ENCODE results near the gene N4BP2.

The N4BP2 gene

DNA sequence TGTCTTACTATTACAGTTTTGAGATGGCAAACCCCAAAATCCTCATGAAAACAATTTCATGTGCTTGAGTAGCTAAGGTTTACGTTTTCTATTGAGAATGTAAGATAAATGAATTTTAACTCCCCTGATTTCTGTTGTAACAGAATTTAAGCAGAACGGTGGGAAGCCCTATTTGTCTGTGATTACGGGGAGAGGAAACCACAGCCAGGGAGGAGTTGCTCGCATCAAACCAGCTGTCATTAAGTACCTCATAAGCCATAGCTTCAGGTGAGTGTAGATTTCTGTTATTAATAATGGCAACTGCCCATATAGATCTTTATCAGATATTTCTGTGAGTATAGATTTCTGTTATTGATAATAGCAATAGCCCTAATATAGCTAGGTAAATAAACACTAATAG is 96.0 kb downstream of the N4BP2 start:
- H3K36me3 Mint-ChIP-seq (ENCODE audit: low read depth), result peaks cover 25% of the 10 kb centered on the region
- ATAC-seq (no peak), DNase-seq (no peak)
- H3K4me1 Mint-ChIP-seq, result peaks cover 34% of the 10 kb centered on the region
- H3K27ac Mint-ChIP-seq, result no peak overlapping the region
- peaks cover 11% of the 10 kb centered on the region for H3K9me3 Mint-ChIP-seq
- no peaks in the 10 kb centered on the region for H3K27me3 Mint-ChIP-seq
- H3K4me3 Mint-ChIP-seq, result no peak overlapping the region

DNA sequence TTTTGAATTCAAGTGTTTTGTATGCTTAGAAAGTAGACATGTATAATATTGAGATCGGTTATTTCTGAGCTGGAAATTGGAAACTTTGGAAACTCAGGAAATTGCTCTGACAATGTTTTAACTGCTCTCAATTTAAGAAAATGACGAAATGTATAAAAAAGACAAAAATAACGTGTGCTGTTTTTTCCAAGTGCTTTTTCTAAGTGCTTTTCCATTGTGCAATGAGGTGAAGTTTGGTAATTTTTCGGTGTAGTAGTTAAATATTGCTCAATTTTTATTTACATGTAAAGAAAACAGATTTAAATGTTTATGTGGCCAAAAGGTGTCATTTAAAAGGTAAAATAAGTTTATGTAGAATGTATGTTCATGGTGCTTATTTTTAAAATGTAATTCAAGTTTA is 100.8 kb downstream of the N4BP2 start:
- Mint-ChIP-seq H3K4me3 (no peak overlapping the region), H3K9me3 (peaks cover 1% of the 10 kb centered on the region), H3K4me1 (peaks cover 20% of the 10 kb centered on the region), H3K27ac (no peak overlapping the region), H3K27me3 (no peaks in the 10 kb centered on the region), H3K36me3 (ENCODE audit: low read depth) (peaks cover 8% of the 10 kb centered on the region)
- ATAC-seq (no peak), DNase-seq (no peak)

DNA sequence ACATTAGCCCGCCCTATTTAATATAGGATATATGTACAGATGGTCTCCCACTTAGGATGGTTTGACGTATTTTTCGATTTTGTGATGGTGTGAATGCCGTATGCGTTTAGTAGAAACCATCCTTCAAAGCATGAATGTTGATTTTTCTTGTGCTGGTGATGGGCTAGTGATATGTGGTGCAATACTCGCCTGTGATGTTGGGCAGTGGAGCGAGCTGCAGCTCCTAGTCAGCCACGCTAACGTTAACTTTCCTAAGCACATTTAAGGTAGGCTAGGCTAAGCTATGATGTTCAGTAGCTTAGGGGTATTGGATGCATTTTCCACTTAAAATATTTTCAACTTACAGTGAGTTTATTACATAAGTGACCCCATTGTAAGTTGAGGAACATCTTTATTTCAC is 103.6 kb downstream of the N4BP2 start:
- Mint-ChIP-seq H3K4me1 (peaks cover 5% of the 10 kb centered on the region), H3K4me3 (no peak overlapping the region), H3K9me3 (peaks cover 4% of the 10 kb centered on the region), H3K27ac (no peak overlapping the region), H3K36me3 (ENCODE audit: low read depth) (peaks cover 5% of the 10 kb centered on the region), H3K27me3 (no peaks in the 10 kb centered on the region)
- DNase-seq (no peak), ATAC-seq (no peak)

- no peaks in the 10 kb centered on the region for H3K27me3 Mint-ChIP-seq
- no peak overlapping the region for H3K27ac Mint-ChIP-seq
- ATAC-seq, result no peak
- no peak for DNase-seq
- no peak overlapping the region for H3K4me3 Mint-ChIP-seq
- peaks cover 9% of the 10 kb centered on the region for H3K4me1 Mint-ChIP-seq
- peaks cover 15% of the 10 kb centered on the region for H3K9me3 Mint-ChIP-seq
- peaks cover 11% of the 10 kb centered on the region for H3K36me3 Mint-ChIP-seq (ENCODE audit: low read depth)
These were observed 107.8 kb downstream of the N4BP2 start for GRCh38 chr4:40164459-40164858.

- Mint-ChIP-seq H3K9me3 (peaks cover 15% of the 10 kb centered on the region), H3K4me3 (no peak overlapping the region), H3K27me3 (no peaks in the 10 kb centered on the region), H3K27ac (no peak overlapping the region), H3K36me3 (ENCODE audit: low read depth) (peaks cover 11% of the 10 kb centered on the region), H3K4me1 (peaks cover 5% of the 10 kb centered on the region)
- ATAC-seq (no peak), DNase-seq (no peak)
These were observed 109.3 kb downstream of the N4BP2 start for GRCh38 chr4:40165916-40166315.

GRCh38 chr4:40168070-40168469 is 111.4 kb downstream of the N4BP2 start:
- peaks cover 15% of the 10 kb centered on the region for H3K9me3 Mint-ChIP-seq
- ATAC-seq, result no peak
- H3K27me3 Mint-ChIP-seq, result no peaks in the 10 kb centered on the region
- no peak for DNase-seq
- no peak overlapping the region for H3K4me3 Mint-ChIP-seq
- H3K36me3 Mint-ChIP-seq (ENCODE audit: low read depth), result peaks cover 9% of the 10 kb centered on the region
- no peak overlapping the region for H3K27ac Mint-ChIP-seq
- peaks cover 11% of the 10 kb centered on the region for H3K4me1 Mint-ChIP-seq

DNA sequence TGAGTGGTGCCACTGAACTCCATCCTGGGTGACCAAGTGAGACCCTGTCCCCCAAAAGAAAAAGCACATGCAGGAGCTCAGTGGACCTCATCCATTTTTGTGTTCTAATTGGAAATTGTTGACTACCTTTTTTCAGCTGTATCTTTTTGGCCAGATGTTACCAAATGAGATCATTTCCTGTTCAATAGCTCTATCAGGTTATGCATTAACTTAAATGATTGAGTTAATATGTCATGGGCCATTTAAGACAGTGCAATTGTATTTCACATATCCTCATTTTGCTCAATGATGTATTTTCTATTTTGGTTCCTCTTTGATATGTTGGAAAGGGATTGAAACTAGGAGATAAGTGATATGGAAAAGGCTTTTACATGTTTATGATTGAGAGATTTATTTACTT is 113.9 kb downstream of the N4BP2 start:
- Mint-ChIP-seq H3K4me3 (no peak overlapping the region), H3K9me3 (peaks cover 15% of the 10 kb centered on the region), H3K36me3 (ENCODE audit: low read depth) (peaks cover 9% of the 10 kb centered on the region), H3K27me3 (no peaks in the 10 kb centered on the region), H3K4me1 (peaks cover 22% of the 10 kb centered on the region), H3K27ac (no peak overlapping the region)
- no peak for ATAC-seq
- no peak for DNase-seq

- ATAC-seq (peak; percentile 71), DNase-seq (no peak)
- Mint-ChIP-seq H3K4me3 (peak overlapping the region; percentile 61), H3K27me3 (no peaks in the 10 kb centered on the region), H3K27ac (peak overlapping the region; percentile 83), H3K4me1 (peaks cover 18% of the 10 kb centered on the region), H3K36me3 (ENCODE audit: low read depth) (no peaks in the 10 kb centered on the region), H3K9me3 (peaks cover 4% of the 10 kb centered on the region)
These were observed 116.8 kb downstream of the N4BP2 start for GRCh38 chr4:40173470-40173875.

GRCh38 chr4:40176602-40177001 is 120.0 kb downstream of the N4BP2 start:
- Mint-ChIP-seq H3K4me1 (peaks cover 37% of the 10 kb centered on the region), H3K9me3 (no peaks in the 10 kb centered on the region), H3K27me3 (no peaks in the 10 kb centered on the region), H3K36me3 (ENCODE audit: low read depth) (no peaks in the 10 kb centered on the region), H3K4me3 (no peak overlapping the region), H3K27ac (no peak overlapping the region)
- DNase-seq (no peak), ATAC-seq (no peak)

DNA sequence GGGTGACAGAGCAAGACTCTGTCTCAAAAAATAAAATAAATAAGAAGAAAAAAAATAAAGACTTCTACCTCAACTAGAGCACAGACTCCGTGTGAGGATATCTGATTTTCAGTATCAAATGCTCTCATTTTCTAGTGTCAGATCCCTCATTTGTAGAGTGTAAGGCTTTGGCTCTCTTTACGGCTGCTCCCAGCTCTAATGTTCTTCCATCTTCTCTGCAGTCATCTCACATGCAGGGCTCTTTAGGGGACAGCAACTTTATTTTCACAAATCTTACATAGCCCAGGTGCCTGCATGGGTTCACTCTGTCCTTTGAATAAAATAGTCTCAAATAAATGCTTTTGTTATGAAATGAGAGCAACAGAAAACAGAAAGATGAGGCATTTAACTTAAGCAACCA is 120.9 kb downstream of the N4BP2 start:
- H3K4me3 Mint-ChIP-seq, result no peak overlapping the region
- no peaks in the 10 kb centered on the region for H3K9me3 Mint-ChIP-seq
- no peak overlapping the region for H3K27ac Mint-ChIP-seq
- DNase-seq (no peak), ATAC-seq (no peak)
- H3K4me1 Mint-ChIP-seq, result peaks cover 39% of the 10 kb centered on the region
- H3K27me3 Mint-ChIP-seq, result no peaks in the 10 kb centered on the region
- no peaks in the 10 kb centered on the region for H3K36me3 Mint-ChIP-seq (ENCODE audit: low read depth)

DNA sequence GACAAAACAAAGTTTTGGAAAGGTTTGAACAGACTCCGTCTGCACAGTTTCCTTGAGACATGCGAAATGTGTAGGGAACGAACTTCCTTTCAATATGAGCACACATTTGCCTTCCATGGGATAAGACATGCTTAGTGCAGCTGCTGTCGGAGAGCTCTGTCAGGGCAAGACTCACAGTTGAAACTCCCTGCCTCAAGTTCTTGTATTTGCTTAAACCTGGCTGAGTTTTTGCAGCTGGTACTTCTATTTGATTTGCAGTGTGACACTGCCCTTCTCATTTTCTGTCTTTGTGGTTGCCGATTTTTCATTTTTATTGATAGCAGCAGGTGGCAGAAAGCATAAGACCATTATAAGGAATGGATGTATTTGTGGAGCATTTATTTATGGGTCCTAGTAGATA is 122.0 kb downstream of the N4BP2 start:
- H3K27ac Mint-ChIP-seq, result no peak overlapping the region

DNA sequence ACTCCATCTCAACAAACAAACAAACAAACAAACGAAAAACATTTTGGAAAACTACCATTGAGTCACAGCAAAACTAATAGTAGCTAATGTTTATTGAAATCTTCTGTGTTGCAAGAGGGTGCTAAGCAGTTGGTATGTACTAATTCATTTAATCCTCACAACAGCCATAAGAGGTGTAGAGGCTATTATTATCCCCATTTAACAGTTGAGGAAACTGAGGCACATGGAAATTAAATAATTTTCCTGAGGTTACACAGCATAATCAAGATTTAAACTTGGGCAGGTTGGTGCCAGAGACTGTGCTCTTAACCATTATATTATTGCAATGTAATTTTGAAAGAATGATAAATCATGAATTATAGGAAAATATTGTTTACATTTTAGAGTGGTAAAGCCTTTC is 122.7 kb downstream of the N4BP2 start:
- Mint-ChIP-seq H3K36me3 (ENCODE audit: low read depth) (no peaks in the 10 kb centered on the region), H3K9me3 (no peaks in the 10 kb centered on the region), H3K27me3 (no peaks in the 10 kb centered on the region), H3K4me1 (peaks cover 38% of the 10 kb centered on the region), H3K27ac (no peak overlapping the region), H3K4me3 (no peak overlapping the region)
- ATAC-seq (no peak), DNase-seq (no peak)

More for the DNA sequence above, 122.0 kb downstream of the N4BP2 start:
- H3K9me3 Mint-ChIP-seq, result no peaks in the 10 kb centered on the region
- H3K36me3 Mint-ChIP-seq (ENCODE audit: low read depth), result no peaks in the 10 kb centered on the region
- no peak overlapping the region for H3K4me3 Mint-ChIP-seq
- H3K4me1 Mint-ChIP-seq, result peaks cover 36% of the 10 kb centered on the region
- no peak for DNase-seq
- H3K27me3 Mint-ChIP-seq, result no peaks in the 10 kb centered on the region
- no peak for ATAC-seq

DNA sequence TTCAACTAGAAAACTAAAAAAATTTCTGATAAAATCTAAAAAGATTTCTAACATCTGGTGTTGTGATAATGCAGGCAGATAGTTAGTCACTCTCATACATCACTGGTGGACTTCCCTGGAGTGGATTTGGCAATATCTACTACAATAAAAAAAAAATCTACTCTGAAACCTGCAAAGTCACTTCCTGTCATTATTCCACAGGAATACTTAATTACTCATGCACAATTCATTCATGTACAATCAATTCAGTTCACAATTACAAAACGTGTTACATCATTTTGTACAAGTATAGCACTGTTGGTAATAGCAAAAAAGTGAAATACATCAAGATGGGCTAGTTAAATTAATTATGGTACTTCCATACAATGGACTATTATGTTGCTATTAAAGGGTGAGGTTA is 123.7 kb downstream of the N4BP2 start:
- Mint-ChIP-seq H3K9me3 (no peaks in the 10 kb centered on the region), H3K4me3 (no peak overlapping the region), H3K27me3 (no peaks in the 10 kb centered on the region), H3K36me3 (ENCODE audit: low read depth) (no peaks in the 10 kb centered on the region), H3K27ac (peak overlapping the region; percentile 6), H3K4me1 (peaks cover 43% of the 10 kb centered on the region)
- DNase-seq (no peak), ATAC-seq (no peak)

GRCh38 chr4:40182001-40182400 is 125.4 kb downstream of the N4BP2 start:
- H3K9me3 Mint-ChIP-seq, result no peaks in the 10 kb centered on the region
- no peaks in the 10 kb centered on the region for H3K27me3 Mint-ChIP-seq
- H3K36me3 Mint-ChIP-seq (ENCODE audit: low read depth), result no peaks in the 10 kb centered on the region
- ATAC-seq (no peak), DNase-seq (no peak)
- no peak overlapping the region for H3K27ac Mint-ChIP-seq
- H3K4me1 Mint-ChIP-seq, result peaks cover 58% of the 10 kb centered on the region
- H3K4me3 Mint-ChIP-seq, result no peak overlapping the region

DNA sequence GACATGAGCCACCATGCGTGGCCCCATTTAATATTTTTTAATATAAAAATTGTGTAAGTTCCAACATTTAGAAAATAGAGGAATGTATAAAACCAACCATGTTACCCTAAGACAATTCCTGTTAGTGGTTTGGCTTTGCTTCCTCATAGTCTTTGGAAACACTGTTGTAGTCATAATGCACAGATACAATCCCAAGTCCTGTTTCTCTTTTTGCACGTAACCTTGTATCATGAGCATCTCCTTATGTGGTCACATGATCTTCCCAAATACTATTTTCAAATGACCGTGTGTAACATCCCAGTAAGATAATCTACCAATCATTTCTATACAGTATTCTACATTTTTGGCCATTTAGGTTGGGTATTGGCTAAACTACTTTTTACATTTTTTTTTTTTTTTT is 126.3 kb downstream of the N4BP2 start:
- ATAC-seq, result no peak
- Mint-ChIP-seq H3K4me3 (no peak overlapping the region), H3K27ac (no peak overlapping the region), H3K36me3 (ENCODE audit: low read depth) (no peaks in the 10 kb centered on the region), H3K9me3 (no peaks in the 10 kb centered on the region), H3K4me1 (peaks cover 65% of the 10 kb centered on the region), H3K27me3 (no peaks in the 10 kb centered on the region)
- DNase-seq, result no peak

DNA sequence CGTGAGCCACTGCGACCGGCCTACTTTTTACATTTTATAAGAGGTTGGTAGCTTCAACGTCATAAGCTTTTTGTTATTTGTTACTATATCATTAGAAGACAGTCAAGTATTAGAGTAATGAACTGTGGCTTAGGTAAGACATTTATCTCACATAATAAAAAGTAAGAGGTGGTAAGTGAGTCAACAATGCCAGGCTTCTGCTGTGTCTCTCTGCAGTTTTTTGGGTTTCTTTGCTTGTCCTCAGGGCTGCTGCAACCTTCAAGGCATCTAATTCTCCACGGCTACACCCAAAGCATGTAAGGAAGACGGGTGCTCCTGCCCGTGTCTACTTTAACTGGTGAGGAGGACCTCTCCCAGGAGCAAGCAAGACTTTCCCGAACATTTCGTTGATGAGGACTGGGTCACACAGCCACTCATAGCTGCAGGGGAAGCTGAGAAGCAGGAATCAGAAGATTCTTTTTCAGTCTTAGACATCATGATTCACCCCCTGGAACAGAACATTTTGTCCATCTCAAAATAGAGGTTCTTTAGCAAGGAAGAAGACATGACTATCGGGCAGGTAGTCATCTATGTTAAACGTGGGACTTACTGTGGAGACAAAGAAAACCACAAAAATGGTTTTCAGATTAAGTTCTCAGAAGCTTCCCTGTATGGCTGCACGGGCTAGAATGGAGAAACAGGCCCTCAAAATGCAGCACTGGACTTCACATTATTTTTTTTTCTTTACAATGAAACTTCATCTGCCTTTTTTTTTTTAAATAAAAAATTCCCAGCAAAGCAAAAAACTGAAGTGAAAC is 127.2 kb downstream of the N4BP2 start:
- DNase-seq (no peak), ATAC-seq (peak; percentile 84)
- peaks cover 66% of the 10 kb centered on the region for H3K4me1 Mint-ChIP-seq
- peak overlapping the region; percentile 82 for H3K27ac Mint-ChIP-seq
- no peaks in the 10 kb centered on the region for H3K9me3 Mint-ChIP-seq
- peak overlapping the region; percentile 57 for H3K4me3 Mint-ChIP-seq
- H3K27me3 Mint-ChIP-seq, result no peaks in the 10 kb centered on the region
- no peaks in the 10 kb centered on the region for H3K36me3 Mint-ChIP-seq (ENCODE audit: low read depth)

Data from activated naive CD8-positive, alpha-beta T cell treated with anti-CD3 and anti-CD28 coated beads, Interleukin-2, amount 50 U/mL, for 24 hours (primary cell).